Gastroesophageal sphincter (tissue), 4 donors: ENCODE measurements around the gene ACTMAP. TPM values are rescaled to one million over a fixed set of nuclear protein-coding genes. Genes with fewer than 3 reads are reported as not detected.

Experiments used
- ATAC-seq: fragments of 150-250 bp; one replicate; pipeline ENCODE4 v1.9.1; 2016; ENCODE audit warnings: mild to moderate bottlenecking, moderate library complexity
- H3K27ac ChIP-seq, 4 donors: fragments of 200-600 bp; sonication (generic) in 3 of 4; 1 replicate in 3 of 4; 2 replicates in 1 of 4; pipeline ENCODE4 v1.5.1; 2016 to 2019
- H3K27me3 ChIP-seq: fragments of 200-600 bp; sonication (generic); one replicate; pipeline ENCODE4 v1.5.1; 2019
- H3K36me3 ChIP-seq, 2 donors: fragments of 200-600 bp; sonication (generic); one replicate each; pipeline ENCODE4 v1.5.1; 2019; ENCODE audit warnings: control low read depth in 1 of 2
- H3K4me1 ChIP-seq, 3 donors: fragments of 200-600 bp; sonication (generic); 1 replicate in 2 of 3; 2 replicates in 1 of 3; pipeline ENCODE4 v1.5.1; 2016 to 2019; ENCODE audit warnings: control low read depth in 2 of 3
- H3K4me3 ChIP-seq, 2 donors: fragments of 200-600 bp; sonication (generic); one replicate each; pipeline ENCODE4 v1.5.1; 2019; ENCODE audit warnings: mild to moderate bottlenecking in 1 of 2, moderate library complexity in 1 of 2
- H3K9me3 ChIP-seq, 3 donors: fragments of 200-600 bp; sonication (generic); one replicate each; pipeline ENCODE4 v1.5.1; 2017 to 2019; ENCODE audit warnings: control low read depth in 2 of 3
- EP300 ChIP-seq: sonication (generic); formaldehyde crosslinking; IDR thresholded peaks from one replicate; pipeline ENCODE4 v1.6.1; 2017; ENCODE audit warnings: antibody characterized with exemption, mild to moderate bottlenecking
- POLR2A ChIP-seq, 2 donors: fragments of 450-650 bp; IDR thresholded peaks; one replicate each; pipeline ENCODE4 v1.6.1; 2017; ENCODE audit warnings: antibody characterized with exemption in 2 of 2, mild to moderate bottlenecking in 2 of 2, moderate library complexity in 1 of 2
- WGBS, 2 donors: methylation state at CpG; one replicate each; pipeline ENCODE4 v1.1.5; 2018; ENCODE audit warnings: low coverage in 1 of 2; 5-methylcytosine and 5-hydroxymethylcytosine counted together
- small RNA-seq, 4 donors: library from RNA; depleted of rRNA; stranded (forward); fragments of <200 nt; gene quantifications; one replicate each; pipeline ENCODE3, GENCODE V24; 2016
- total RNA-seq, 4 donors: library from RNA; depleted of rRNA; stranded (reverse); fragments of >200 nt; gene quantifications; one replicate each; pipeline ENCODE4 v1.1.0, GENCODE V29; 2016
- TF ChIP-seq, protein P1 (sequence below), 4 experiments: fragments of 200-600 bp in 2 of 4; fragments of 450-650 bp in 2 of 4; sonication (generic) in 1 of 4; IDR thresholded peaks; one replicate each; pipeline ENCODE4 v1.5.1; 2017 to 2019; ENCODE audit warnings: antibody characterized with exemption in 4 of 4, mild to moderate bottlenecking in 2 of 4, moderate library complexity in 2 of 4

Gene ACTMAP
- total RNA-seq, 4 donors from 2014 or later = 0.89 to 2.4 (median 2.0) TPM

- Histone ChIP-seq H3K27me3 (no peaks in the 10 kb centered on the region), H3K36me3 (peaks cover 0 to 53% of the 10 kb centered on the region in 2 donors), H3K4me1 (peaks cover 0 to 51% (median 17%) of the 10 kb centered on the region in 3 donors), H3K9me3 (no peaks in the 10 kb centered on the region), H3K27ac (peak overlapping the region; percentile 68 to 95 (median 91)), H3K4me3 (peak overlapping the region in 1 of 2 donors; percentile 94)
- 40% methylated on average over 1 of the region's 24 CpGs; no CpG with 5 or more reads in 1 of the 2 donors for WGBS, 2 donors
- ATAC-seq = no peak
- TF ChIP-seq EP300 (no peak), POLR2A (IDR thresholded peaks at IDR 0.05) (no peak)
- TF ChIP-seq, protein P1, sequence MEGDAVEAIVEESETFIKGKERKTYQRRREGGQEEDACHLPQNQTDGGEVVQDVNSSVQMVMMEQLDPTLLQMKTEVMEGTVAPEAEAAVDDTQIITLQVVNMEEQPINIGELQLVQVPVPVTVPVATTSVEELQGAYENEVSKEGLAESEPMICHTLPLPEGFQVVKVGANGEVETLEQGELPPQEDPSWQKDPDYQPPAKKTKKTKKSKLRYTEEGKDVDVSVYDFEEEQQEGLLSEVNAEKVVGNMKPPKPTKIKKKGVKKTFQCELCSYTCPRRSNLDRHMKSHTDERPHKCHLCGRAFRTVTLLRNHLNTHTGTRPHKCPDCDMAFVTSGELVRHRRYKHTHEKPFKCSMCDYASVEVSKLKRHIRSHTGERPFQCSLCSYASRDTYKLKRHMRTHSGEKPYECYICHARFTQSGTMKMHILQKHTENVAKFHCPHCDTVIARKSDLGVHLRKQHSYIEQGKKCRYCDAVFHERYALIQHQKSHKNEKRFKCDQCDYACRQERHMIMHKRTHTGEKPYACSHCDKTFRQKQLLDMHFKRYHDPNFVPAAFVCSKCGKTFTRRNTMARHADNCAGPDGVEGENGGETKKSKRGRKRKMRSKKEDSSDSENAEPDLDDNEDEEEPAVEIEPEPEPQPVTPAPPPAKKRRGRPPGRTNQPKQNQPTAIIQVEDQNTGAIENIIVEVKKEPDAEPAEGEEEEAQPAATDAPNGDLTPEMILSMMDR (IDR thresholded peaks at IDR 0.05) = no peak
Observed at GRCh38 chr19:40691421-40692211, 58.7 kb downstream of the ACTMAP start.

Small RNA genes lying within 50 kb of the gene (small RNA-seq; reads per million reads assigned to genes)
- 0 reads per million in 4 donors for gene RNU6-195P

Other genes starting within 250 kb of the ACTMAP start
- 10 to 100 TPM; 30.3 to 50.1 (median 37.7) TPM for gene SHKBP1, start 173.6 kb downstream of the ACTMAP start, total RNA-seq
- 100 to 1,000 TPM; 199 to 369 (median 320) TPM for gene LTBP4, start 149.1 kb downstream of the ACTMAP start, total RNA-seq
- gene NUMBL, start 59.8 kb downstream of the ACTMAP start, total RNA-seq = 10 to 100 TPM; 35.8 to 60.6 (median 49.1) TPM
- 10 to 100 TPM; 27.3 to 50.5 (median 44.7) TPM for gene COQ8B, start 33.6 kb downstream of the ACTMAP start, total RNA-seq
- gene ITPKC, start 33.4 kb downstream of the ACTMAP start, total RNA-seq = 10 to 100 TPM; 25.2 to 71.8 (median 30.6) TPM
- 10 to 100 TPM; 24.5 to 56.0 (median 48.2) TPM for gene SNRPA, start 726 bp upstream of the ACTMAP start, total RNA-seq
- gene MIA, start 25.0 kb upstream of the ACTMAP start, total RNA-seq = 1 to 10 TPM in 3 of 4 donors, not detected in 1; 1.4 to 9.2 (median 3.1) TPM
- gene RAB4B, start 27.8 kb upstream of the ACTMAP start, total RNA-seq = 10 to 100 TPM; 18.7 to 27.5 (median 20.9) TPM
- gene EGLN2, start 48.7 kb upstream of the ACTMAP start, total RNA-seq = 100 to 1,000 TPM in 3 of 4 donors, 10 to 100 TPM in 1; 99.1 to 115 (median 107) TPM
- gene CYP2A6, start 100.0 kb upstream of the ACTMAP start, total RNA-seq = not detected
- not detected for gene CYP2A7, start 131.8 kb upstream of the ACTMAP start, total RNA-seq
- not detected for gene CYP2B6, start 240.8 kb upstream of the ACTMAP start, total RNA-seq